HEK293 (cell line): ENCODE results near the gene PLCL1.

Source experiments
- BCL11A ChIP-seq: fragments of 450-650 bp; formaldehyde crosslinking; IDR thresholded peaks from 2 replicates; pipeline ENCODE4 v1.5.1; 2016; ENCODE audit warnings: low read depth, missing biosample characterization, missing genetic modification characterization
- KLF10 ChIP-seq: fragments of 450-650 bp; IDR thresholded peaks from 2 replicates; pipeline ENCODE4 v1.5.1; 2018; ENCODE audit warnings: missing biosample characterization, mild to moderate bottlenecking, missing genetic modification characterization
- SETDB1 ChIP-seq: IDR thresholded peaks from one replicate; pipeline ENCODE4 v1.6.1; 2017; ENCODE audit warnings: mild to moderate bottlenecking, low read length, moderate library complexity, mixed read lengths; ENCODE audit not compliant: insufficient read length
- ZBTB20 ChIP-seq: fragments of 450-650 bp; formaldehyde crosslinking; IDR thresholded peaks from 2 replicates; pipeline ENCODE4 v1.5.1; 2016; ENCODE audit warnings: missing biosample characterization, missing genetic modification characterization
- ZBTB21 ChIP-seq: fragments of 450-650 bp; formaldehyde crosslinking; IDR thresholded peaks from 2 replicates; pipeline ENCODE4 v1.5.1; 2017; ENCODE audit warnings: missing biosample characterization, missing genetic modification characterization
- ZEB2 ChIP-seq: fragments of 450-650 bp; formaldehyde crosslinking; IDR thresholded peaks from 2 replicates; pipeline ENCODE4 v1.5.1; 2016; ENCODE audit warnings: missing biosample characterization, missing genetic modification characterization
- ZNF2 ChIP-seq: fragments of 450-650 bp; formaldehyde crosslinking; IDR thresholded peaks from 2 replicates; pipeline ENCODE4 v1.5.1; 2016; ENCODE audit warnings: missing biosample characterization, missing genetic modification characterization
- ZNF302 ChIP-seq: fragments of 450-650 bp; formaldehyde crosslinking; IDR thresholded peaks from 2 replicates; pipeline ENCODE4 v1.5.1; 2016; ENCODE audit warnings: missing biosample characterization, missing genetic modification characterization, low read depth
- ZNF335 ChIP-seq: fragments of 450-650 bp; formaldehyde crosslinking; conservative IDR thresholded peaks from 2 replicates; pipeline ENCODE4 v1.5.1; 2016; ENCODE audit warnings: missing biosample characterization, missing genetic modification characterization
- ZNF366 ChIP-seq: fragments of 450-650 bp; formaldehyde crosslinking; conservative IDR thresholded peaks from 2 replicates; pipeline ENCODE4 v1.5.1; 2016; ENCODE audit warnings: missing biosample characterization, missing genetic modification characterization
- ZNF391 ChIP-seq: fragments of 450-650 bp; formaldehyde crosslinking; IDR thresholded peaks from 2 replicates; pipeline ENCODE4 v1.5.1; 2016; ENCODE audit warnings: low read depth, missing biosample characterization, missing genetic modification characterization, borderline replicate concordance
- ZNF510 ChIP-seq: fragments of 450-650 bp; formaldehyde crosslinking; IDR thresholded peaks from 2 replicates; pipeline ENCODE4 v1.5.1; 2018; ENCODE audit warnings: mild to moderate bottlenecking, missing genetic modification characterization, missing biosample characterization; ENCODE audit not compliant: insufficient replicate concordance
- ZNF521 ChIP-seq: fragments of 450-650 bp; formaldehyde crosslinking; IDR thresholded peaks from 2 replicates; pipeline ENCODE4 v1.5.1; 2017; ENCODE audit warnings: missing biosample characterization, mild to moderate bottlenecking, missing genetic modification characterization
- ZNF530 ChIP-seq: fragments of 450-650 bp; formaldehyde crosslinking; IDR thresholded peaks from 2 replicates; pipeline ENCODE4 v1.5.1; 2016; ENCODE audit warnings: low read depth, missing biosample characterization, missing genetic modification characterization
- ZNF548 ChIP-seq: fragments of 450-650 bp; formaldehyde crosslinking; IDR thresholded peaks from 2 replicates; pipeline ENCODE4 v1.5.1; 2016; ENCODE audit warnings: missing biosample characterization, missing genetic modification characterization
- ZNF555 ChIP-seq: fragments of 450-650 bp; formaldehyde crosslinking; conservative IDR thresholded peaks from 2 replicates; pipeline ENCODE4 v1.5.1; 2017; ENCODE audit warnings: missing biosample characterization, mild to moderate bottlenecking, missing genetic modification characterization, inconsistent platforms
- ZNF660 ChIP-seq: fragments of 450-650 bp; IDR thresholded peaks from 2 replicates; pipeline ENCODE4 v1.5.1; 2018; ENCODE audit warnings: missing biosample characterization, mild to moderate bottlenecking, missing genetic modification characterization
- ZNF664 ChIP-seq: fragments of 450-650 bp; formaldehyde crosslinking; IDR thresholded peaks from 2 replicates; pipeline ENCODE4 v1.5.1; 2016; ENCODE audit warnings: missing biosample characterization, missing genetic modification characterization
- ZNF747 ChIP-seq: fragments of 450-650 bp; formaldehyde crosslinking; IDR thresholded peaks from 2 replicates; pipeline ENCODE4 v1.5.1; 2016; ENCODE audit warnings: missing biosample characterization, missing genetic modification characterization
- ZNF837 ChIP-seq: fragments of 450-650 bp; formaldehyde crosslinking; IDR thresholded peaks from 2 replicates; pipeline ENCODE4 v1.5.1; 2016; ENCODE audit warnings: missing biosample characterization, missing genetic modification characterization
- ZSCAN23 ChIP-seq: fragments of 450-650 bp; formaldehyde crosslinking; IDR thresholded peaks from 2 replicates; pipeline ENCODE4 v1.5.1; 2016; ENCODE audit warnings: missing biosample characterization, missing genetic modification characterization
- TF ChIP-seq, protein P1 (sequence below): fragments of 450-650 bp; formaldehyde crosslinking; conservative IDR thresholded peaks from 2 replicates; pipeline ENCODE4 v1.5.1; 2016; ENCODE audit warnings: low read depth, missing biosample characterization, missing genetic modification characterization
- TF ChIP-seq, protein P2 (sequence below): fragments of 450-650 bp; formaldehyde crosslinking; IDR thresholded peaks from 2 replicates; pipeline ENCODE4 v1.5.1; 2016; ENCODE audit warnings: missing biosample characterization, missing genetic modification characterization
- TF ChIP-seq, protein P3 (sequence below): fragments of 450-650 bp; formaldehyde crosslinking; IDR thresholded peaks from 2 replicates; pipeline ENCODE4 v1.5.1; 2016; ENCODE audit warnings: missing biosample characterization, missing genetic modification characterization
- TF ChIP-seq, protein P4 (sequence below): fragments of 450-650 bp; formaldehyde crosslinking; IDR thresholded peaks from 2 replicates; pipeline ENCODE4 v1.5.1; 2017; ENCODE audit warnings: missing biosample characterization, missing genetic modification characterization
- TF ChIP-seq, protein P5 (sequence below): fragments of 450-650 bp; formaldehyde crosslinking; IDR thresholded peaks from 2 replicates; pipeline ENCODE4; 2016; ENCODE audit warnings: missing biosample characterization, missing genetic modification characterization
- TF ChIP-seq, protein P6 (sequence below): fragments of 450-650 bp; formaldehyde crosslinking; IDR thresholded peaks from 2 replicates; pipeline ENCODE4 v1.5.1; 2017; ENCODE audit warnings: missing biosample characterization, missing genetic modification characterization

PLCL1 gene

DNA sequence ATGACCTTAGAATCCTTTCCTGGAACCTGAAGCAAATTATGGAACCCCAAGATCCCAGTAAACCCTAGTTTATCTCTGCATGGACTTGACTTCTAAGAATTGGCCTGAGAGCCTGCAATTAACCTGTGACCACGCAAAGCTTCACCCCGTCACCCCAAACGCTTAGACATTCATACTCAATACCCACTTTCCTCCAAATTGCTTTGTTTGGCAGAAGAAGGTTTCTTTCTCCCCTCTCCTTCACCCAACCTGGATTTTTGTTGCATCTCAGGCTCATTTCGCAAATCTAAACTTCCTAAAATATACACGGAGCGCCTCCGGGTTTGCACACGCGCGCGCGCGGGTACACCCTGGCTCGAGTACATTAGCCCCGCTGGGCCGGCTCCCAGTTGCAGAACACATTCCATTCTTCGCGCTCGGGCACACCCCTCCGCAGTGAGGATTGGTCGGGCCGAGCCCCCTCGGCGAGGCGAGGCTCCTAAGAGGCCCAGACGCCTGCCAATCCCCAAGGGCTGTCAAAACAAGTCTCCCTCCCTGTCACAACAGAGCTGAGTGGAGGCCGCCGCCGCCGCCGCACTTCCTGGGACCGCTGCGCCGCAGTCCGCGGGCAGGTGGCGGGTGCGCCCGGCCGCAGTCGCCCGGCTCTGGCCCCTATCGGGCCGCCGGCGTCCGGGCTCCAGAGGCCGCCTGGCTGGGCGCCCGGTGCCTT is at the start of gene PLCL1 (continued):
- TF ChIP-seq, protein P1, sequence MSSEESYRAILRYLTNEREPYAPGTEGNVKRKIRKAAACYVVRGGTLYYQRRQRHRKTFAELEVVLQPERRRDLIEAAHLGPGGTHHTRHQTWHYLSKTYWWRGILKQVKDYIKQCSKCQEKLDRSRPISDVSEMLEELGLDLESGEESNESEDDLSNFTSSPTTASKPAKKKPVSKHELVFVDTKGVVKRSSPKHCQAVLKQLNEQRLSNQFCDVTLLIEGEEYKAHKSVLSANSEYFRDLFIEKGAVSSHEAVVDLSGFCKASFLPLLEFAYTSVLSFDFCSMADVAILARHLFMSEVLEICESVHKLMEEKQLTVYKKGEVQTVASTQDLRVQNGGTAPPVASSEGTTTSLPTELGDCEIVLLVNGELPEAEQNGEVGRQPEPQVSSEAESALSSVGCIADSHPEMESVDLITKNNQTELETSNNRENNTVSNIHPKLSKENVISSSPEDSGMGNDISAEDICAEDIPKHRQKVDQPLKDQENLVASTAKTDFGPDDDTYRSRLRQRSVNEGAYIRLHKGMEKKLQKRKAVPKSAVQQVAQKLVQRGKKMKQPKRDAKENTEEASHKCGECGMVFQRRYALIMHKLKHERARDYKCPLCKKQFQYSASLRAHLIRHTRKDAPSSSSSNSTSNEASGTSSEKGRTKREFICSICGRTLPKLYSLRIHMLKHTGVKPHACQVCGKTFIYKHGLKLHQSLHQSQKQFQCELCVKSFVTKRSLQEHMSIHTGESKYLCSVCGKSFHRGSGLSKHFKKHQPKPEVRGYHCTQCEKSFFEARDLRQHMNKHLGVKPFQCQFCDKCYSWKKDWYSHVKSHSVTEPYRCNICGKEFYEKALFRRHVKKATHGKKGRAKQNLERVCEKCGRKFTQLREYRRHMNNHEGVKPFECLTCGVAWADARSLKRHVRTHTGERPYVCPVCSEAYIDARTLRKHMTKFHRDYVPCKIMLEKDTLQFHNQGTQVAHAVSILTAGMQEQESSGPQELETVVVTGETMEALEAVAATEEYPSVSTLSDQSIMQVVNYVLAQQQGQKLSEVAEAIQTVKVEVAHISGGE, result 0 out of 2 replicates have a peak, but pooled peaks have one; percentile 26
- TF ChIP-seq, protein P2, sequence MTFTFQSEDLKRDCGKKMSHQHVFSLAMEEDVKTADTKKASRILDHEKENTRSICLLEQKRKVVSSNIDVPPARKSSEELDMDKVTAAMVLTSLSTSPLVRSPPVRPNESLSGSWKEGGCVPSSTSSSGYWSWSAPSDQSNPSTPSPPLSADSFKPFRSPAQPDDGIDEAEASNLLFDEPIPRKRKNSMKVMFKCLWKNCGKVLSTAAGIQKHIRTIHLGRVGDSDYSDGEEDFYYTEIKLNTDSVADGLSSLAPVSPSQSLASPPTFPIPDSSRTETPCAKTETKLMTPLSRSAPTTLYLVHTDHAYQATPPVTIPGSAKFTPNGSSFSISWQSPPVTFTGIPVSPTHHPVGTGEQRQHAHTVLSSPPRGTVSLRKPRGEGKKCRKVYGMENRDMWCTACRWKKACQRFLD (tag by site-specific recombination), result no peak
- TF ChIP-seq, protein P3, sequence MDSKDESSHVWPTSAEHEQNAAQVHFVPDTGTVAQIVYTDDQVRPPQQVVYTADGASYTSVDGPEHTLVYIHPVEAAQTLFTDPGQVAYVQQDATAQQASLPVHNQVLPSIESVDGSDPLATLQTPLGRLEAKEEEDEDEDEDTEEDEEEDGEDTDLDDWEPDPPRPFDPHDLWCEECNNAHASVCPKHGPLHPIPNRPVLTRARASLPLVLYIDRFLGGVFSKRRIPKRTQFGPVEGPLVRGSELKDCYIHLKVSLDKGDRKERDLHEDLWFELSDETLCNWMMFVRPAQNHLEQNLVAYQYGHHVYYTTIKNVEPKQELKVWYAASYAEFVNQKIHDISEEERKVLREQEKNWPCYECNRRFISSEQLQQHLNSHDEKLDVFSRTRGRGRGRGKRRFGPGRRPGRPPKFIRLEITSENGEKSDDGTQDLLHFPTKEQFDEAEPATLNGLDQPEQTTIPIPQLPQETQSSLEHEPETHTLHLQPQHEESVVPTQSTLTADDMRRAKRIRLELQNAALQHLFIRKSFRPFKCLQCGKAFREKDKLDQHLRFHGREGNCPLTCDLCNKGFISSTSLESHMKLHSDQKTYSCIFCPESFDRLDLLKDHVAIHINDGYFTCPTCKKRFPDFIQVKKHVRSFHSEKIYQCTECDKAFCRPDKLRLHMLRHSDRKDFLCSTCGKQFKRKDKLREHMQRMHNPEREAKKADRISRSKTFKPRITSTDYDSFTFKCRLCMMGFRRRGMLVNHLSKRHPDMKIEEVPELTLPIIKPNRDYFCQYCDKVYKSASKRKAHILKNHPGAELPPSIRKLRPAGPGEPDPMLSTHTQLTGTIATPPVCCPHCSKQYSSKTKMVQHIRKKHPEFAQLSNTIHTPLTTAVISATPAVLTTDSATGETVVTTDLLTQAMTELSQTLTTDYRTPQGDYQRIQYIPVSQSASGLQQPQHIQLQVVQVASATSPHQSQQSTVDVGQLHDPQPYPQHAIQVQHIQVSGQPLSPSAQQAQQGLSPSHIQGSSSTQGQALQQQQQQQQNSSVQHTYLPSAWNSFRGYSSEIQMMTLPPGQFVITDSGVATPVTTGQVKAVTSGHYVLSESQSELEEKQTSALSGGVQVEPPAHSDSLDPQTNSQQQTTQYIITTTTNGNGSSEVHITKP, result peak; percentile 60
- TF ChIP-seq ZBTB21 (no peak), ZNF555 (tag by site-specific recombination) (no peak), ZNF391 (tag by site-specific recombination) (no peak), ZNF530 (tag by site-specific recombination) (no peak), ZNF335 (tag by site-specific recombination) (no peak), ZNF664 (tag by site-specific recombination) (no peak), ZNF302 (tag by site-specific recombination) (no peak), KLF10 (no peak), ZNF521 (tag by site-specific recombination) (no peak), ZNF548 (tag by site-specific recombination) (no peak), ZNF660 (tag by site-specific recombination) (0 out of 2 replicates have a peak, but pooled peaks have one; percentile 36), BCL11A (no peak), SETDB1 (no peak), ZEB2 (tag by site-specific recombination) (no peak; the same call in 1 of the 2 replicates), ZBTB20 (tag by site-specific recombination) (peak; percentile 40; the same call in 1 of the 2 replicates), ZNF747 (no peak), ZSCAN23 (tag by site-specific recombination) (no peak), ZNF837 (no peak), ZNF510 (tag by site-specific recombination) (no peak), ZNF366 (tag by site-specific recombination) (0 out of 2 replicates have a peak, but pooled peaks have one; percentile 18), ZNF2 (tag by site-specific recombination) (0 out of 2 replicates have a peak, but pooled peaks have one; percentile 29)
- TF ChIP-seq, protein P4, sequence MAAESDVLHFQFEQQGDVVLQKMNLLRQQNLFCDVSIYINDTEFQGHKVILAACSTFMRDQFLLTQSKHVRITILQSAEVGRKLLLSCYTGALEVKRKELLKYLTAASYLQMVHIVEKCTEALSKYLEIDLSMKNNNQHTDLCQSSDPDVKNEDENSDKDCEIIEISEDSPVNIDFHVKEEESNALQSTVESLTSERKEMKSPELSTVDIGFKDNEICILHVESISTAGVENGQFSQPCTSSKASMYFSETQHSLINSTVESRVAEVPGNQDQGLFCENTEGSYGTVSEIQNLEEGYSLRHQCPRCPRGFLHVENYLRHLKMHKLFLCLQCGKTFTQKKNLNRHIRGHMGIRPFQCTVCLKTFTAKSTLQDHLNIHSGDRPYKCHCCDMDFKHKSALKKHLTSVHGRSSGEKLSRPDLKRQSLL (tag by site-specific recombination), result peak; percentile 38; the same call in 1 of the 2 replicates
- TF ChIP-seq, protein P5, sequence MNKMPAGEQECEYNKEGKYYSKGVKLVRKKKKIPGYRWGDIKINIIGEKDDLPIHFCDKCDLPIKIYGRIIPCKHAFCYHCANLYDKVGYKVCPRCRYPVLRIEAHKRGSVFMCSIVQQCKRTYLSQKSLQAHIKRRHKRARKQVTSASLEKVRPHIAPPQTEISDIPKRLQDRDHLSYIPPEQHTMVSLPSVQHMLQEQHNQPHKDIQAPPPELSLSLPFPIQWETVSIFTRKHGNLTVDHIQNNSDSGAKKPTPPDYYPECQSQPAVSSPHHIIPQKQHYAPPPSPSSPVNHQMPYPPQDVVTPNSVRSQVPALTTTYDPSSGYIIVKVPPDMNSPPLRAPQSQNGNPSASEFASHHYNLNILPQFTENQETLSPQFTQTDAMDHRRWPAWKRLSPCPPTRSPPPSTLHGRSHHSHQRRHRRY, result no peak
- TF ChIP-seq, protein P6, sequence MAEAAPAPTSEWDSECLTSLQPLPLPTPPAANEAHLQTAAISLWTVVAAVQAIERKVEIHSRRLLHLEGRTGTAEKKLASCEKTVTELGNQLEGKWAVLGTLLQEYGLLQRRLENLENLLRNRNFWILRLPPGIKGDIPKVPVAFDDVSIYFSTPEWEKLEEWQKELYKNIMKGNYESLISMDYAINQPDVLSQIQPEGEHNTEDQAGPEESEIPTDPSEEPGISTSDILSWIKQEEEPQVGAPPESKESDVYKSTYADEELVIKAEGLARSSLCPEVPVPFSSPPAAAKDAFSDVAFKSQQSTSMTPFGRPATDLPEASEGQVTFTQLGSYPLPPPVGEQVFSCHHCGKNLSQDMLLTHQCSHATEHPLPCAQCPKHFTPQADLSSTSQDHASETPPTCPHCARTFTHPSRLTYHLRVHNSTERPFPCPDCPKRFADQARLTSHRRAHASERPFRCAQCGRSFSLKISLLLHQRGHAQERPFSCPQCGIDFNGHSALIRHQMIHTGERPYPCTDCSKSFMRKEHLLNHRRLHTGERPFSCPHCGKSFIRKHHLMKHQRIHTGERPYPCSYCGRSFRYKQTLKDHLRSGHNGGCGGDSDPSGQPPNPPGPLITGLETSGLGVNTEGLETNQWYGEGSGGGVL (tag by site-specific recombination), result no peak
